IMR-90 (cell line): ENCODE measurements around the gene KRTAP2-1. TPM values are rescaled to one million over a fixed set of nuclear protein-coding genes. Genes with fewer than 3 reads are reported as not detected.

Experiments used
- ATAC-seq: fragments of 200-7000 bp; cut with Tn5 transposase; 2 replicates; pipeline ENCODE4 v1.9.1; 2020; ENCODE audit warnings: low read depth, mild to moderate bottlenecking, moderate library complexity
- BruUV-seq: library from RNA; stranded (reverse); fragments of 400-500 nt; replicated peaks from 2 replicates; lab custom pipeline; 2021; lab: Mats Ljungman, UMichigan
- CTCF ChIA-PET: fragments of 300-600 bp; formaldehyde crosslinking; extraction: SDS; loops from one replicate; lab custom pipeline; 2021; ENCODE audit warnings: antibody characterized with exemption; lab: Yijun Ruan, JAX
- POLR2A ChIA-PET: fragments of 300-600 bp; sonication (Branson Sonifier 250); formaldehyde crosslinking; loops from one replicate; lab custom pipeline; 2022; ENCODE audit warnings: antibody characterized with exemption; ENCODE audit not compliant: unreplicated experiment; lab: Charles Lee
- DNase-seq: peaks from one replicate; pipeline ENCODE4 v3.0.0; 2013
- H2AFZ ChIP-seq: replicated peaks from 2 replicates; pipeline ENCODE3; 2013; ENCODE audit warnings: low read length, mild to moderate bottlenecking; ENCODE audit not compliant: poor library complexity
- H2AK5ac ChIP-seq: 2 replicates; pipeline ENCODE4 v1.6.1; 2013; ENCODE audit warnings: low read depth, low read length, inconsistent platforms
- H2AK9ac ChIP-seq: replicated peaks from 2 replicates; pipeline ENCODE3; 2013; ENCODE audit warnings: mild to moderate bottlenecking, low read depth, low read length, moderate library complexity; ENCODE audit not compliant: poor library complexity
- H2BK120ac ChIP-seq: 2 replicates; pipeline ENCODE4 v1.6.1; 2013; ENCODE audit warnings: low read depth, low read length, inconsistent platforms
- H2BK15ac ChIP-seq: 3 replicates; pipeline ENCODE4 v1.6.1; 2013; ENCODE audit warnings: low read depth, low read length, inconsistent platforms
- H2BK20ac ChIP-seq: 2 replicates; pipeline ENCODE4 v1.6.1; 2013; ENCODE audit warnings: low read depth, mild to moderate bottlenecking, inconsistent platforms, low read length, moderate library complexity
- H2BK5ac ChIP-seq: 2 replicates; pipeline ENCODE4 v1.6.1; 2013; ENCODE audit warnings: mild to moderate bottlenecking, low read depth, low read length, inconsistent platforms; ENCODE audit not compliant: poor library complexity, severe bottlenecking
- H3K14ac ChIP-seq: replicated peaks from 2 replicates; pipeline ENCODE4 v1.6.1; 2013; ENCODE audit warnings: low read depth, low read length, inconsistent platforms
- H3K18ac ChIP-seq: 2 replicates; pipeline ENCODE4 v1.6.1; 2013; ENCODE audit warnings: low read depth, low read length, control low read depth
- H3K23ac ChIP-seq: 2 replicates; pipeline ENCODE4 v1.6.1; 2013; ENCODE audit warnings: low read depth, low read length, inconsistent platforms
- H3K27ac ChIP-seq: 2 replicates; pipeline ENCODE4 v1.5.1; 2013; ENCODE audit warnings: mild to moderate bottlenecking, control low read depth, low read length; ENCODE audit not compliant: insufficient read depth
- H3K27me3 ChIP-seq: 2 replicates; pipeline ENCODE4 v1.6.1; 2013; ENCODE audit warnings: low read length; ENCODE audit not compliant: control insufficient read depth, insufficient read depth
- H3K36me3 ChIP-seq: 2 replicates; pipeline ENCODE4 v1.6.1; 2013; ENCODE audit warnings: low read length, mixed read lengths; ENCODE audit not compliant: control insufficient read depth, insufficient read depth
- H3K4ac ChIP-seq: 2 replicates; pipeline ENCODE4 v1.6.1; 2013; ENCODE audit warnings: low read depth, low read length, inconsistent platforms
- H3K4me1 ChIP-seq: 2 replicates; pipeline ENCODE4 v1.6.1; 2013; ENCODE audit warnings: low read length, mixed read lengths; ENCODE audit not compliant: control insufficient read depth, insufficient read depth
- H3K4me2 ChIP-seq: 2 replicates; pipeline ENCODE4 v1.6.1; 2013; ENCODE audit warnings: low read depth, mild to moderate bottlenecking, control low read depth, low read length, moderate library complexity
- H3K4me3 ChIP-seq: 2 replicates; pipeline ENCODE4 v1.5.1; 2013; ENCODE audit warnings: low read depth, mild to moderate bottlenecking, control low read depth, low read length, moderate library complexity; ENCODE audit not compliant: insufficient read depth
- H3K56ac ChIP-seq: 2 replicates; pipeline ENCODE4 v1.6.1; 2013; ENCODE audit warnings: low read length, inconsistent platforms; ENCODE audit not compliant: insufficient read depth; ENCODE audit errors: extremely low read depth
- H3K79me1 ChIP-seq, 2 experiments: 2 replicates each; pipeline ENCODE4 v1.6.1; 2013; ENCODE audit warnings: low read length in 2 of 2, inconsistent platforms in 1 of 2, low read depth in 1 of 2
- H3K9ac ChIP-seq: 2 replicates; pipeline ENCODE4 v1.6.1; 2013; ENCODE audit warnings: low read depth, low read length, control low read depth
- H3K9me1 ChIP-seq: 2 replicates; pipeline ENCODE4 v1.6.1; 2013; ENCODE audit warnings: low read length, inconsistent platforms; ENCODE audit not compliant: insufficient read depth
- H3K9me3 ChIP-seq: 2 replicates; pipeline ENCODE4 v1.6.1; 2013; ENCODE audit warnings: low read length; ENCODE audit not compliant: control insufficient read depth, insufficient read depth
- H4K20me1 ChIP-seq: 2 replicates; pipeline ENCODE4 v1.6.1; 2013; ENCODE audit warnings: low read length, inconsistent platforms; ENCODE audit not compliant: insufficient read depth
- H4K5ac ChIP-seq: 2 replicates; pipeline ENCODE4 v1.6.1; 2013; ENCODE audit warnings: mild to moderate bottlenecking, low read depth, low read length, control low read depth
- H4K8ac ChIP-seq, 2 experiments: 2 replicates each; pipeline ENCODE4 v1.6.1; 2013; ENCODE audit warnings: low read depth in 2 of 2, low read length in 2 of 2, control low read depth in 1 of 2, inconsistent platforms in 1 of 2
- H4K91ac ChIP-seq: 2 replicates; pipeline ENCODE4 v1.6.1; 2013; ENCODE audit warnings: low read depth, low read length, inconsistent platforms; ENCODE audit not compliant: insufficient read depth
- MAFK ChIP-seq: IDR thresholded peaks from 2 replicates; pipeline ENCODE4 v1.6.1; 2012; ENCODE audit warnings: low read depth, low read length, improper control_type of control experiment
- RFX5 ChIP-seq: IDR thresholded peaks from 2 replicates; pipeline ENCODE4 v1.8.0; 2012; ENCODE audit warnings: low read depth, mild to moderate bottlenecking, low read length, moderate library complexity
- SMC3 ChIP-seq: fragments of 150-350 bp; IDR thresholded peaks from 2 replicates; pipeline ENCODE4 v1.6.1; 2016; ENCODE audit warnings: low read depth, mild to moderate bottlenecking, antibody characterized with exemption, low read length, moderate library complexity
- dilution Hi-C: fragments of 300-500 bp; cut with HindIII; formaldehyde crosslinking; loops from one replicate; pipeline ENCODE4 v1.14.3; 2018; ENCODE audit warnings: low sequenced_read_pairs; ENCODE audit not compliant: unreplicated experiment
- in situ Hi-C: fragments of 300-500 bp; cut with MboI; formaldehyde crosslinking; loops from 3 replicates; pipeline ENCODE4 v1.14.3; 2019; ENCODE audit warnings: low sequenced_read_pairs, inconsistent platforms, mixed read lengths
- intact Hi-C: fragments of 100-400 bp; cut with micrococcal nuclease; formaldehyde crosslinking; loops from 2 replicates; pipeline ENCODE4 v1.10.0; 2022
- polyA plus RNA-seq, 3 experiments: library from polyadenylated mRNA; depleted of rRNA; stranded (reverse); fragments of >200 nt; gene quantifications; 2 replicates each; pipeline ENCODE4 v1.2.3, GENCODE V29; 2012; ENCODE audit warnings: low replicate concordance in 1 of 3
- total RNA-seq: library from RNA; depleted of rRNA; stranded (reverse); fragments of >200 nt; gene quantifications from 2 replicates; pipeline ENCODE4 v1.2.3, GENCODE V29; 2012

The KRTAP2-1 gene
- total and polyA plus RNA-seq, 2 of the 4 experiments (the other 2 are of a cell fraction): not detected

DNA sequence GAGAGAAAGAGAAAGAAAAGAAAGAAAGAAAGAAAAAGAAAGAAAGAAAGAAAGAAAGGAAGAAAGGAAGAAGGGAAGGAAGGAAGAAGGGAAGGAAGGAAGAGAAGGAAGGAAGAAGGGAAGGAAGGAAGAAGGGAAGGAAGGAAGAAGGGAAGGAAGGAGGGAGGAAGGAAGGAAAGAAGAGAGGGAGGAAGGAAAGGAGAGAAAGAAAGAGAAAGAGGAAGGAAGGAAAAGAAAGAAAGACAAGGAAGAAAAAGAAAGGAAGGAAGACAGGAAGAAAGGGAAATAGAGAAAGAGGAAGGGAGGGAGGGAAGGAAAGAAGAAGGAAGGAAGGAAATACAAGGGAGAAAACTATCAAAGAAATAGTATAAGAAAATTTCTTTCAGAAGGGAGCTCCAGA is 29.7 kb upstream of the KRTAP2-1 start:
- Histone ChIP-seq H3K56ac (no peak overlapping the region), H3K27me3 (no peaks in the 10 kb centered on the region), H3K4me3 (no peak overlapping the region), H3K27ac (no peak overlapping the region), H3K9ac (no peak overlapping the region), H4K20me1 (no peaks in the 10 kb centered on the region), H2AK9ac (no peak overlapping the region), H3K36me3 (no peaks in the 10 kb centered on the region), H3K14ac (no peak overlapping the region), H2BK15ac (no peak overlapping the region), H3K4me1 (no peaks in the 10 kb centered on the region), H2AFZ (no peak overlapping the region), H3K9me1 (no peaks in the 10 kb centered on the region), H4K91ac (no peak overlapping the region), H3K79me1 (no peaks in the 10 kb centered on the region), H4K8ac (no peak overlapping the region), H3K4me2 (no peak overlapping the region), H3K9me3 (no peaks in the 10 kb centered on the region), H3K4ac (no peak overlapping the region), H3K23ac (no peak overlapping the region), H2BK5ac (no peak overlapping the region), H3K18ac (no peak overlapping the region), H2BK120ac (no peak overlapping the region; the same call in 1 of the 2 replicates), H2BK20ac (no peak overlapping the region), H2AK5ac (no peak overlapping the region), H4K5ac (no peak overlapping the region)
- dilution Hi-C loops (no loop called here), intact Hi-C loops (no loop called here), in situ Hi-C loops (no loop called here)
- ChIA-PET POLR2A (no interaction called here), CTCF (no interaction called here)
- ATAC-seq: no peak
- DNase-seq: no peak
- TF ChIP-seq RFX5 (no peak), MAFK (no peak), SMC3 (no peak)
- no TSS peak for BruUV-seq
